Measurements from ENCODE around the gene TTLL8. TPM values are rescaled to one million over a fixed set of nuclear protein-coding genes. Genes with fewer than 3 reads are reported as not detected.

The TTLL8 gene
- total RNA-seq, 1 donor = 0.27 TPM

DNA sequence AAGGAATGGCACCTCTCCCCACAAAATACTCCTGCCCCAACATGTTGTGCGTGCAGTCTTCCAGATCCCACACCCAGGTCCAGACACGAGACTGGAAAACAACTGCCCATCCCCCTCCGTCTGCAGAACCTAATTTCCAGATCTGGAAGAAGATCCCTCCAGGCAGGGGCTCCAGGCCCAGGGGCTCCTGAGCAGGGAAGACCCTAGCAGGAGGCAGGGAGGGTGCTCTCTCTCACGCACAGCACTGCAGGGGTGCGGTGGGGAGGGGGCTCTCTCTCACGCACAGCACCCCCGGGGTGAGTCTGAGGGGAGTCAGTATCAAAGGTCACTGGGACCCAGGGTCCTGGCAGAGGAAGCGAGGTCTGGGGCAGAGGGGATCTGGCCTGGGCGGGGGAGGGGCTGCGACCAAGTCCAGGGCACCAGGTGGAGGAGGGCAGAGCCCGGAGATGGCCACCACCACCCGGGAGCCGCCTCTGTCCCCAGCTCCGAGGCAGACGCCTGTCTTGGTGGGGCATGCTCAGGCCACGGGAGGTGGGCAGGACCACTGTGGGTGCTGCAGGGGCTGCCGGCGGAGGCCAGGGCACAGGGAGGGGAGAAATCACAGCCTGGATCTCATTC lies 25.5 kb upstream of the TTLL8 start:
- DNase-seq (ENCODE audit: low read depth in 2 of 3, low spot score in 2 of 3) = no peak

DNA sequence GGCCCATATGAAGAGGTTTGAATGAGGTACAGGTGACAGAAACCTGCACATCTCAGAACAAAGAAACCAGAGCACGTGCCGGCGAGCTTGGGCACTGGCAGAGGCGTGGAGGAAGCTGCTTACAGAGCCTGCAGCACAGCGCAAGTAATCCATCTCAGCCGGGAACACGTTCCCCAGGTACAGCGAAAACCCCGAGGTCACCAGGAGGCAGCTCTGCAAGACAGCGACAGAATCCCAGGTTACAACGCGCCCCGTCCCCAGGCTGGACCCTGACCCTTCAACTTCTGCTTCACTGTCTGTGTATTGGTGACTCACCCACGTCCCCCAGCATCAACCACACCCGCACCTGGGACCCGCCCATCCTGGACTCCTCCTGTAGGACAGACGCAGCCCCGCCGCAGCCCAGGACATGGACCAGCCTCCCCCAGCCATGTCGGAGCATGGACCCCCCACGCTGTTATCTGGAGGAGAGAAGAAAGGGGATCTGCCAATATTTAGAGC lies 24.9 kb upstream of the TTLL8 start:
- DNase-seq (ENCODE audit: low read depth in 2 of 3, low spot score in 2 of 3) = no peak

DNA sequence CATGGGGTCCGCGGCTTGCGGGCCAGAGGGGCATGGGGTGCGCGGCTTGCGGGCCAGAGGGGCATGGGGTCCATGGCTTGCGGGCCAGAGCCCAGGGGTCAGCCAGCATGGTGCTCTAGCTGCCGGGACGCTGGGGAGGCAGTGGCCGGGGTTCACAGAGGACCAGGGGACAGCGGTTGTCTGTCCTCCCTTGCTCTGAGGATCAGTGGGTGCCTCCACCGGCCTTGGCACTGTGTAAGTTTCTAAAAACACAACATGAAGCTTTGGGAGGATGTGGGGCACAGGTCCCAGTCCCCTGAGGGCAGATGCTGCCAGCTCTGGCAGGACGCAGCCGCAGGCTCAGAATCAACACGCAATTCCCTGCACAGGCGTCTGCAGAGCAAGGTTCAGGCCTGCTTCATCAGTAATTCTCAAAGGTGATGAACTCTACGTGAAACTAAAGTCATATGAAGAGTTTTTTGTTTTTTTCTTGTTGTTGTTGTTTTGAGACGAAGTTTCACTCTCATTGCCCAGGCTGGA lies 24.2 kb upstream of the TTLL8 start:
- no peak for DNase-seq (ENCODE audit: low read depth in 2 of 3, low spot score in 2 of 3)

DNA sequence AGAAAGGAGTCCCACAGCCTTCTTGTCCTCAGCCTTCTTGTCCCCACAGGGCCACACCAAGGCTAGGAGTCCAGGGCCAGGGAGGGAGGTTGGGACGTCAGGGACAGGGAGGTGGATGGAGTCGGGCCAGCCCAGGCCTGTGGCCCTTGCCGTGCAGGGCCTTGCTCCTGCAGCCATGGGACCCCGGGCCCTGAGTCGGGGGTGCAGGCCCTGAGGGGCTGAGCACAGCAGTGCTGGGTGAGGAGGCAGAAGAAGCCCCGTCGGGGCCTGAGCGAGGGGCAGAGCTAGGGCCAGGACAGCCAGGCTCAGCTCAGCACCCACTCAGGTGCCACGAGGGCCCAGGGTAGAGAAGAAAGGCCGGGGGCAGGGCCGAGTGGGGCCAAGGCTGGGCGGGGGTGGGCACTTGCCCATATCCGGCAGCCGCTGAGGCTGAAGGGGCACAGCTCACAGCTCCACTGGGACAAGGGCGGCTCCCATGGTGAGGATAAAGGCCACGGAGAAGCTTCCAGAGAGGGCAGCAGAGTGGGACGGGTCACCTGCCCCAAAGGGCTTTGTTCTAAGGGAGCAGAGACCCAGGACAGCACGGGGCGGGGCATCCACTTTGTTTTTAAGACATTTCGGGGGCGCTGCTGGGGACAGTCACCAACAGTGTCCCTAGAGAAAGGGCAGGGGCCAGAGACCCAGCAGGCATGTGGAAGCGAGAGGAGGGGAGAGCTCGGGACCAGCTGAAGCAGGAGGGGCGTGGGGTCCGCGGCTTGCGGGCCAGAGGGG lies 23.5 kb upstream of the TTLL8 start:
- DNase-seq (ENCODE audit: low read depth in 2 of 3, low spot score in 2 of 3) = no peak

DNA sequence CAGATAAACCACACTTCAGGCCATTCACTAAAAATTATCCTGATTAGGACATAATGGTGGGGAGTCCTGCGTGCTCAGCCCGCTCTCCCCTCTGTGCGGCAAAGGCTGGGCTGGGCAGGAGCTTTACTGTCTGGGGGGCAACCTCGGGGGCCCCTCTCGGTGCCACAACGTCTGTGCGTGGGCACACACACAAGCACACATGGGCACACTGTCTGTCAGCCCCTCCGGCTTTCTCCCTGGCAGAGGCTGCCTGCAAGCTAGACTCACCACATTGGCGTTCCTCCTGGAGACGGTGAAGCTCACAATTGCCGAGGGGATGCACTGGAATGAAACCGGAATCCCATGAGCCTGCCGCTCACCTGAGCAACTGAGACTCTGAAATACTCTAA lies 22.0 kb upstream of the TTLL8 start:
- no peak for DNase-seq (ENCODE audit: low read depth in 2 of 3, low spot score in 2 of 3)

DNA sequence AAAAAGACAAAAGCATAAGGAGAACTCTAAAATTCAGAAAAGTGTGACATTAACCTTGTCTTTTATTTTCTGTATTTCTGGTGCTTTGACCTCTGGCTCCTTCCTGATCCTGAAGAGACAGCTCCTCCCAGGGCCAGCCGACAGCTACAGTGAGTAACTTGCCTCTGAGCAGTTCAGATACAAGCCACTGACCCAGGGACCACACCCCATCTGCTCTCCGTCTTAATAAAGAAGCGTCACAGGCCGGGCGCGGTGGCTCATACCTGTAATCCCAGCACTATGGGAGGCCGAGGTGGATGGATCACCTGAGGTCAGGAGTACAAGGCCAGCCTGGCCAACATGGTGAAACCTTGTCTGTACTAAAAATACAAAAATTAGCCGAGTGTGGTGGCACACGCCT lies 20.7 kb upstream of the TTLL8 start:
- no peak for DNase-seq (ENCODE audit: low read depth in 2 of 3, low spot score in 2 of 3)

DNA sequence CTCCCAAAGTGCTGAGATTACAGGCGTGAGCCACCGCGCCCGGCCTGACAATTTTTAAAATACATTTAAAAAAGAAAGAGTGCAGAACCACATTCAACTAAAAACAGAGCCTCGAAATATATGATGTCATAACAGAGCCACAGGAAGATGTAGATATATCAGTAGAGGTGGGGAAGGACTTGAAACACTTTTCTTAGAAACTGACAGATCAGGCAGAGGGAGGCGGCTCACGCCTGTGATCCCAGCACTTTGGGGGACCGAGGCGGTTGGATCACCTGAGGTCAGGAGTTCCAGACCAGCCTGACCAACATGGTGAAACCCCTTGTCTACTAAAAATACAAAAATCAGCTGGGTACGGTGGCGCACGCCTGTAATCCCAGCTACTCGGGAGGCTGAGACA lies 20.1 kb upstream of the TTLL8 start:
- no peak for DNase-seq (ENCODE audit: low read depth in 2 of 3, low spot score in 2 of 3)

DNA sequence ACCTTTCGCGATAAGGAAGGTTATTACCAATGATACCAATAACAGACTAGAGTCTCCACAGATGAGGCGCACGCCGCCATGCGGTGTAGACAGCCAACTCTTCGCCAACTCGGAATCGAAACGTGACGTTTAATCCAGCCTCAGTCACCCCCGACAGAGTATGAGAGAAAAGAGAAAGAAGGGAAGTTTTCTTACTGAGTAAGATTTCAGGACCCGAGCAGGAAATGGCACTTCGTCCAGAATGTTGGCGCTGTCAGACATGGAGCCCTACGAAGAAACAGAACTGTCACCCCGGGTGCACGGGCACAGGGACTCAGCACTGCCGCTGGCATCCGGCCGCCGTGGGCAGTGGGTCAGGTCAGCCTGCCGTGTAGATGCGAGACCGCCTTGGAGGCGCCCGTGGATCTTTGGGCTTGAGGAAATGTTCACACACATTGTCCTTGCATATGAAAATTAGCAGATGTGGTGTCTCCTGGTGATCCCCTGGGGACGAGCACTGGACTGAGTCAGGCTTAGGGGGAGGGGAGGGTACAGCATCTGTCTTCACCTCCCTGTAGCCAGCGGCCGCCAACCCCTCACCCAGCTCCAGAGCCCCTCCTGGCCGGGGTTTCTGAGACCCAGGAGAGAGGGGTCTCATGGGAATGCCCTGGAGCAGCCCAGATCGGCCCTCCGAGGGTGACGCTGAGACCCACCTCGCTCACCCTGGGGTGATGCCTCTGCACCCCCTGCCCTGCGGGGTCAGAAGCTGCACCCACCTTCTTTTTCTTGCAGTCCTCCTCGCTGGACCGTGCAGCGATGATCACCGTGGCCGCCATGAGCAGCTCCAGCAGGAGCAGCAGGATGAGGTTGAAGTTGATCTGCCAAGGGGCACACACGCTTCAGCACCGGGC lies 18.8 kb upstream of the TTLL8 start:
- DNase-seq (ENCODE audit: low read depth in 2 of 3, low spot score in 2 of 3) = no peak

DNA sequence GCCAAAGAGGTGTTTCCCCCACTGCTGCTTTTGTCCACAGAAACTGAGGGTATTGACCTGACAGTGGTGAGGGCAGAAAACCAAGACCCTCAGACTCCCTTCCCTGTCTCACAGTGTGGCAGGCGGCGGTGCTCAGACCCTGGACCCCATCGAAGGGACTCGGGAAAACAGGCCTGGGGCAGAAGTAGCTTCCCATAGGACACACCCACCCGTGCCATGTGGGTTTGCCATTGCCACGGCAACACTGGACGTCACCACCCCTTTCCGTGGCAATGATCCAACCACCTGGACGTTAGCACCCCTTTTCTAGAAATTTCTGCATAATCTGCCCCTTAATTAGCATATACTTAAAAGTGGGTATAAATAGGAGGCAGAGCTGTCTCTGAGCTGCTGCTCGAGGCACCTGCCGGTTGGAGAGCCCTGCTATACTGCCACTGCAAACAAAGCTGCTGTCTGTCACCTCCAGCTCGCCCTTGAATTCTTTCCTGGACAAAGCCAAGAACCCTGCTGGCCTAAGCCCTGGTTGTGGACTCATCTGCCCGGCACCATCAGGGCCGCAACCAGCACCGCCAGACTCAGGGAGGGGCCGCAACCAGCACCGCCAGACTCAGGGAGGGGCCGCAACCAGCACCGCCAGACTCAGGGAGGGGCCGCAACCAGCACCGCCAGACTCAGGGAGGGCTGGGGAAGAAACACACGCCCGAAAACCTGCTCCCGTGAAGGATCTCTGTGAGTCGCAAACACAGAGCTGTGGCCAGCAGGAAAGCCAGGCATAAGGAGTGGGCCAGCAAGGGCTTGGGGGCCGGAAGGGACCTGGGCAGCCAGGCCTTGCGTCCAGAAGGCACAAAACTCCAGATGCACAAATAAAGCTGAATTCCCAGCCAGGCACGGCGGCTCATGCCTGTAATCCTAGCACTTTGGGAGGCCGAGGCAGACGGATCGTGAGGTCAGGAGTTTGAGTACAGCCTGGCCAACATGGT lies 16.7 kb upstream of the TTLL8 start:
- no peak for DNase-seq (ENCODE audit: low read depth in 2 of 3, low spot score in 2 of 3)

DNA sequence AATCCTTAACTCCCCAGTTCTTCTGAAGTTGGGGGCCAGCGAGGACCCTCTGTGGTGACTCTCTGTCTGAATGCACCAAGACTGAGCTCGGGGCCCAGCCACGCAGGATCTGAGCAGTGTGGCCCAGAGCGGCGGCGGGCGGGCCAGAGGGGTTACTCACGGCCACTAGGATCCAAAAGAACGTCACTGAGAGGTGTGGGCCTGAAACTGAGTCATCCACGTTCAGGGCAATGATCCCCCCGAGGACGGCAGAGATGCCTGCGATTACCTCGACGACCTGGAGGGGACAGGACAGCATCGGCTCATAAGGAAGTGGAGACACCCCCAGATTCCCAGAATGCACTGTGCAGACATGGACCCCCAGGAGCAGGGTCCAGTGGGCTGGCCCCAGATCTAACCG lies 16.0 kb upstream of the TTLL8 start:
- no peak for DNase-seq (ENCODE audit: low read depth in 2 of 3, low spot score in 2 of 3)

DNA sequence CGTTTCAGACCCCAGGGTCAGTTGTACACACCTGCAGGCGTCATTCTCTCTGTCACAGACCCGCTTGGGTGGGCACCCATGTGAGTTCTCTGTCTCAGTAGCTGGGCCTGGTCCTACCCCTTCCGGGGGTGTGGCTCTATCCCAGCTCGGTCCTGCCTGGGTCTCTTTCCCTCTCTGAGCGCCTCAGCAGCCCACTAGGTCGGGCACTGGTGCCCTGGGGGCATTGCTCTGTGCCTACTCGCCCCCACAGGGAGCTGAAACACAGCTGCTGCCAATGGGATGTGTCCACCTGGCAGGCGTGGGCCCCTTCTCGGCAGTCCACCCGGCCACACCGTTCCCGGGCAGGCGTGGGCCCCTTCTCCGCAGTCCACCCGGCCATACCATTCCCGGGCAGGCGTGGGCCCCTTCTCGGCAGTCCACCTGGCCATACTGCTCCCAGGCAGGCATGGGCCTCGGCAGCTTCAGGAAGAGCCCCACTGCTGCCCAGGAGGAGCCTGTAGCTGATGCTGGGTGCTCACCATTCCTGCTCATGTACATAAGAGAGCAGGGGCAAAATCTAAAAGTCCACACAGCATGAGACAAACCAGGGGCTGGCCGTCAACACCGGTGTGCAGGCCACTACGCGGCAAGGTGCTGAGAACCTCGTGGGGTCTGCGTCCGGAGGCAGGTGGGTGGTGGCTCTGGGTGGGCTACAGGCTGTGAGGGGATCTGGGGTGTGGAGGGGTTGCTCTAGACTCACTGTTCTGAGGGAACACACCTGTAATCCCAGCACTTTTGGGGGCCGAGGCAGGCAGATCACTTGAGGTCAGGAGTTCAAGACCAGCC lies 14.8 kb upstream of the TTLL8 start:
- no peak for DNase-seq (ENCODE audit: low read depth in 2 of 3, low spot score in 2 of 3)

DNA sequence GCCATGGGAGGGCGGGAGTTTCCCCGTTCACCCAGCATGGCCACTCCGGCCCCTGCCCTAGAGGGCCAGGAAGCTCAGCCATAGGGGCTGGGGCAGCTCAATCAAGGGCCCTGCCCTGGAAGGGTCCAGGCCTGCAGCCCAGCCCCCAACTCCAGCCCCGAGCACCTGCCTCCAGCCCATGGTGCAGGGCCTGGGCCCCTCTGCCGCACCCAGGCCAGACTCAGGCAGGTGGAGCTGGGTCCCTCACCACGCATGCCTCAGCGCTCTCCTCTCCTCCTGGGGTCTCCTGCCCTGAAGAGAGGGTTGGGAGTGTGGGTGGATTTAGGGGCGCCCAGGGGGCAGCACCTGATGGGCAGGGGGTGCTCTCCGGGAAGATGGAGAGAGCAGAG lies 14.1 kb upstream of the TTLL8 start:
- DNase-seq (ENCODE audit: low read depth in 2 of 3, low spot score in 2 of 3) = no peak

DNA sequence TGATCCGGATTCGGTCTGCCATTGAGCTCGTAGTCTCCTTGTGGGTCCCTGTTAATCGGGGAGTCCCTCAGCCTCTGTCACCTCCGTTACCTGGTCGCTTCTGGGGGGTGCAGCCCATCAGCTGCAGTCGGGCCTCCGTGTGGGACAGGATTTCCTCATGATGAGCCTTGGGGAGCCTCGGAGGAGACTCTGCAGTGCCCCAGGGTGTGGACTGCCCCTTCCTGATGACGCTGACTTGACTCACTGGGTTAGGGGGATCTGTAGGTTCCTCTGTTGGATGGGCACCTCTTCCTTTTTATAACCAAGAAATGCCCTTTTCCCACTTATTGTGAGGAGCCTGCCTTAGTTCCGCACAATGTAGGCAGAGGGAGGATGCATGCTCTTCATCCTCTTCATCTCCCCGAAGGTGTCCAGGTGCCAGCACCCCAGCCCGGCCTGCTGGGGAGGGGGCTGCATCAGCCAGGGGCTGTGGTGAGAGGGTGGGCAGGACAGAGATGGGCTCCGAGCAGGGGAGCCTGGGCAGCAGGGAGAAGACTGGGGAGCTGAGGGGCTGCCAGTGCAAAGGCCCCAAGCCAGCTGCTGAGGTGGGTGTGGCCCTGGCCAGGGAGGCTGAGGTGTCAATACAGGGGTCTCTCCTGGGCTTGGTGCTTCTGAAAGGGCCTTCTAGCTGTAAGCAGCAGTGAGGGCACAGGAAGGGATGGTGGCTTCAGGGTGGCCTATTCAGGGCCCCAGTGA lies 13.5 kb upstream of the TTLL8 start:
- no peak for DNase-seq (ENCODE audit: low read depth in 2 of 3, low spot score in 2 of 3)

DNA sequence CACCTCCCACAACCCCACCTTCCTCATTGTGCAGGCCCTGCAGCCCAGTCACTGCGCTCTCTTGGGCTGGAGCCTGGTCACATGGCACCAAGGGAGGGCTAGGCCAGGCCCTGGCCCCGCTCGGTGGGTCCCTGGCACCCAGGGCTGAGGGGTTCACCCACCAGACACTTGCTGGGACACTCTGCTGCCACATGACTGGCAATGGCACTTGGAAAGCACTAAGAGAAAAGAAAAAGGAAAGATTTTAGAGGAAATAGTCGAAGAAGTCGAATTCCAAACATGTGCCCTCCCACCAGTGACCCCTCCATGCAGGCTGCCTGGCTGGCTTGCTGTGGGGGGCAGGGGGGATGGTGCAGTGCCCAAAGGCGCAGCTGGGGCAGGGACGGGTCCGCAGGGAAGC lies 12.3 kb upstream of the TTLL8 start:
- DNase-seq (ENCODE audit: low read depth in 2 of 3, low spot score in 2 of 3) = no peak

DNA sequence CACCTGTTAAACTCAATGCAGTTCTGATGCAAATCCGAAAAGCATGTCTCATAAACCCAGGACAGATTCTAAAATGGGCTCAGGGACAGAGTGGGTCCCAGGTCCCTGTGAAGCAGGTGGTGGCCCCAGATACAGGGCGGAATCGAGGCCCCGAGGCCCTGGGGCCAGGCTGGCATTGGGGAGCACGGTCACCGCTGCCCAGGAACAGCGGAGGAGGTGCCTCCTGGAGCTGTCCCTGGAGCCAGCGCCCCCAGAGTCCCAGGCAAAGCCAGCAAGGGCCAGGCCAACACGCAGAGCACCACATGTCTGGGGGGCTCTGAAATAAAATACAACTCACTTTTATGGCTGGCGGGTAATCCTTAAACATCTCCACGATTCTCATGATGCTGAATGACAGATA lies 10.0 kb upstream of the TTLL8 start:
- no peak for DNase-seq (ENCODE audit: low read depth in 2 of 3, low spot score in 2 of 3)

DNA sequence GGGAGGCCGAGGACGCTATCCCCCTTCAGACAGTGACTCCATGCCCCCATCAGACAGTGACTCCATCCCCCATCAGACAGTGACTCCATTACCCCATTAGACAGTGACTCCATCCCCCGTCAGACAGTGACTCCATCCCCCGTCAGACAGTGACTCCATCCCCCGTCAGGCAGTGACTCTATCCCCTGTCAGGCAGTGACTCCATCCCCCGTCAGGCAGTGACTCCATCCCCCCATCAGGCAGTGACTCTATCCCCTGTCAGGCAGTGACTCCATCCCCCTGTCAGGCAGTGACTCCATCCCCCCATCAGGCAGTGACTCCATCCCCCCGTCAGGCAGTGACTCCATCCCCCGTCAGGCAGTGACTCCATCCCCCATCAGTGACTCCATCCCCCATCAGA lies 9.1 kb upstream of the TTLL8 start:
- no peak for DNase-seq (ENCODE audit: low read depth in 2 of 3, low spot score in 2 of 3)

DNA sequence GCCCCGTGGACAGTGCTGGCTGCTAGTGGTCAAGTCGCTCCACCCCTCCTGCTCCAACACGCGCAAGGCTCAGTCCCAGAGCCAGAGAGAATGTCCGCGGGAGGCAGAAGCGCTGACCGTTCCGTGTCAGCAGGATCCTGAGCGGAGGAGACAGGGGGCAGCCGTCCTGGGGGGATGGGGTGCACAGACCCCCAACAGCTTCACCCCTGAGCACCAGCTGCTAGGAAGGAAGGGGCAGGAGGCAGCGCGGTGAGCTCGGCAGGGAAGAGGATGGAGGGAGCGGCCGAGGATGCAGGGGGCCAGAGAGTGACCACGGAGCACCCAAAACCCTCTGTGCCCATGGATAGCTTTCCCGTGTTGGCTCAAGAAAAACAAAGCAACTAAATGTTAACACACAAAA lies 6.4 kb upstream of the TTLL8 start:
- DNase-seq (ENCODE audit: low read depth in 2 of 3, low spot score in 2 of 3) = no peak

DNA sequence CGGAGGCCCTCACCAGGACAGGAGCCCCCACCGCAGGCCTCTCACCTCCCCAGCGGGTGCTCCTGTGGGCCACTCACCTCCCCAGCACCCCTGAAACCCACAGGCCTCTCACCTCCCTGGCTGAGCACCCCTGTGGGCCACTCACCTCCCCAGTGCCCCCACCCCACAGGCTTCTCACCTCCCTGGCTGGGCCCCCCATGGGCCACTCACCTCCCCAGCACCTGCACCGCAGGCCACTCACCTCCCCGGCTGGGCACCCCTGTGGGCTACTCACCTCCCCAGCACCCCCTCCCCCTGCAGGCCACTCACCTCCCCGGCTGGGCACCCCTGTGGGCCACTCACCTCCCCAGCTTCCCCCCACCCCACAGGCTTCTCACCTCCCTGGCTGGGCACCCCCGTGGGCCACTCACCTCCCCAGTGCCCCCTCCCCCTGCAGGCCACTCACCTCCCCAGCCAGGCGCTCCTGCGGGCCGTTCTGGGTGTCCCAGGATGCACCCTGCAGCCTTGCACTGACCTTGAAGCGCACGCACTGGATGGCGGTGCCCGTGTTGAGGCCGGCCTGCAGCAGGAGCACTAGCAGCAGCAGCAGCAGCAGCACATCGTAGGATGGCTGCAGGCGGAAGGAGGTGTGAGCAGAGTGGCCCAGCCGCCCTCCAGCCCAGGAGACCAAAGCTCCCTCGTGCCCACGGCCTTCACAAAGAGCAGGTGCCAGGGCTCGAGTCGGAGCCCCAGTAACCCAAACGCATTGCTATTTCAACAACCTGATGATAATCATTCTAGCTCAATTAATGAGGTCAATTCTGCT lies 5.7 kb upstream of the TTLL8 start:
- DNase-seq (ENCODE audit: low read depth in 2 of 3, low spot score in 2 of 3) = no peak
